Activated CD4-positive, CD25-positive, alpha-beta regulatory T cell treated with anti-CD3 and anti-CD28 coated beads, Interleukin-2, amount 50 U/mL, for 72 hours (primary cell): ENCODE data around the gene CHRNE.

Experiments used
- DNase-seq: peaks from one replicate; pipeline ENCODE4 v3.0.0; 2021

CHRNE gene

GRCh38 chr17:4901648-4902344 is 1.1 kb downstream of the CHRNE start:
- no peak for DNase-seq

DNA sequence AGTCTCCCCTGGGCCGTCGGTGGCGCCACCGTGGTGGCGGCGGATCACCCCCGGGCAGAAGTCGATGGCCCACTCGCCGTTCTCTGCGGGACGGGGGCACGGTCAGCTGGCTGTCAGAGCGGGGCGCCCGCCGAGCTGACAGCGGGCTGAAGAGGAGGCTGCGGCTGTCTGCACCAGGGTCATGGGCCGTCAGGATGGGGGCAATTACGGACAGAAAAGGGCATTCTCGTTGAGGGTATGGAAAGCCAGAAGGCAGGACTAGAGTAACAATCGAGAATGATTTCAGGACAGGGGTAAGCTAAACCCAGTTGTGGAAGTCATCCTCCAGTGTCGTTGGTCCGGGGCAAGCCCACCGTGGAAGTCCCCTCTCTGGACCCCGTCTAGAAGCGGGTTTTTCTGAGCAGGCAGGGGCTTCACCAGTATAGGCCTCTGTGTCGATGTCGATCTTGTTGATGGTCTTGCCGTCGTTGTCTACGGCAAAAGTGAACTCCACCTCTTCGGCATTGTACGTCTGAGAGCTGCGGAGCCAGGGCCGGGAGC is 1.7 kb downstream of the CHRNE start:
- DNase-seq, result no peak

- DNase-seq, result peak; percentile 43
Measured at GRCh38 chr17:4900231-4901107, 2.4 kb downstream of the CHRNE start.

DNA sequence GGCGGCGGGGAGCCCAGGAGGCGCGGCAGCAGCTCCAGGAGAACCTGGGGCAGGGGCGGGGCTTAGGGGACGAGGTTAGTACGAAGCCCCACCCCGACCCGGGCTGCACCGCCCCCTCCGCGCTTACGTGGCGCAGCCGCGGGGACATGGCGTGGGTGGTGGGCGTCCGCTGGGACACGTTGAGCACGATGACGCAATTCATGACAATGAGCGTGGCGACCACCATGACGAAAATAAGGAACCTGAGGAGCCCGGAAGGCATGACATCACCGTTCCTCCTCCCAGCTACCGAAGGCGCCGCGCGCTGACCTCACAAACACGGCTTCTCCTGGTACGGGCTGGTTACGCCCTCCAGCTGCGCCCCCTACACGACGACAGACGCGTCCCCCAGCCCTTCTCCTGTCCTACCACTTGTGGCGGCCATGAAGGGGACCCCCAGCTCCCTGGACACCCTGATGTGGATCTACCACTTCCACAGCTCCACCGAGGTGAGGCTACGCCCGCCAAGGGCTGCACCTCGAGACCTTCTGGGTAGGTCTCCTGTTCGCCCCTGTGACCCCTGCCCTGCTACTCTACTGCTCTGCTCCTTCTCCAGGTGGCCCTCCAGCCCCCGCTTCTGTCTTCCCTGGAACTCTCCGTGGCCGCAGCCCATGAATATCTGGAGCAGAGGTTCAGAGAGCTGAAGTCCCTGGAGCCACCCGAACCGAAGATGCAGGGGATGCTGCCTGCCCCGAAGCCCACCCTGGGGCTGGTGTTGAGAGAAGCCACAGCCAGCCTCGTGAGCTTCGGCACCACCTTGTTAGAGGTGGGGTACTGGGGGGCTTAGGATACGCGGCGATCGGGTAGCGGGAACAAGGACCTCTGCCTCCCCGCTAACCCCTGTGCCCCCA is 3.3 kb downstream of the CHRNE start, which contains the start of gene C17orf107:
Gene C17orf107, plus strand, starts transcription at position 196 of the 890 bp plus-strand sequence. Its CDS starts 227 bp downstream, at position 423.
- DNase-seq, result peak; percentile 90

- DNase-seq, result no peak
Measured at GRCh38 chr17:4898927-4899326, 4.0 kb downstream of the CHRNE start.

- DNase-seq, result no peak
Measured at GRCh38 chr17:4898351-4898750, 4.5 kb downstream of the CHRNE start.

GRCh38 chr17:4897785-4898184 is 5.1 kb downstream of the CHRNE start:
- no peak for DNase-seq

DNA sequence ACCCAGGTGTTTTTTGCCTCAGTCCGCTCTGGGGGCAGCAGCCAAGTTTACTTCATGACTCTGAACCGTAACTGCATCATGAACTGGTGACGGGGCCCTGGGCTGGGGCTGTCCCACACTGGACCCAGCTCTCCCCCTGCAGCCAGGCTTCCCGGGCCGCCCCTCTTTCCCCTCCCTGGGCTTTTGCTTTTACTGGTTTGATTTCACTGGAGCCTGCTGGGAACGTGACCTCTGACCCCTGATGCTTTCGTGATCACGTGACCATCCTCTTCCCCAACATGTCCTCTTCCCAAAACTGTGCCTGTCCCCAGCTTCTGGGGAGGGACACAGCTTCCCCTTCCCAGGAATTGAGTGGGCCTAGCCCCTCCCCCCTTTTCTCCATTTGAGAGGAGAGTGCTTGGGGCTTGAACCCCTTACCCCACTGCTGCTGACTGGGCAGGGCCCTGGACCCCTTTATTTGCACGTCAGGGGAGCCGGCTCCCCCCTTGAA is 5.7 kb downstream of the CHRNE start:
- no peak for DNase-seq

DNA sequence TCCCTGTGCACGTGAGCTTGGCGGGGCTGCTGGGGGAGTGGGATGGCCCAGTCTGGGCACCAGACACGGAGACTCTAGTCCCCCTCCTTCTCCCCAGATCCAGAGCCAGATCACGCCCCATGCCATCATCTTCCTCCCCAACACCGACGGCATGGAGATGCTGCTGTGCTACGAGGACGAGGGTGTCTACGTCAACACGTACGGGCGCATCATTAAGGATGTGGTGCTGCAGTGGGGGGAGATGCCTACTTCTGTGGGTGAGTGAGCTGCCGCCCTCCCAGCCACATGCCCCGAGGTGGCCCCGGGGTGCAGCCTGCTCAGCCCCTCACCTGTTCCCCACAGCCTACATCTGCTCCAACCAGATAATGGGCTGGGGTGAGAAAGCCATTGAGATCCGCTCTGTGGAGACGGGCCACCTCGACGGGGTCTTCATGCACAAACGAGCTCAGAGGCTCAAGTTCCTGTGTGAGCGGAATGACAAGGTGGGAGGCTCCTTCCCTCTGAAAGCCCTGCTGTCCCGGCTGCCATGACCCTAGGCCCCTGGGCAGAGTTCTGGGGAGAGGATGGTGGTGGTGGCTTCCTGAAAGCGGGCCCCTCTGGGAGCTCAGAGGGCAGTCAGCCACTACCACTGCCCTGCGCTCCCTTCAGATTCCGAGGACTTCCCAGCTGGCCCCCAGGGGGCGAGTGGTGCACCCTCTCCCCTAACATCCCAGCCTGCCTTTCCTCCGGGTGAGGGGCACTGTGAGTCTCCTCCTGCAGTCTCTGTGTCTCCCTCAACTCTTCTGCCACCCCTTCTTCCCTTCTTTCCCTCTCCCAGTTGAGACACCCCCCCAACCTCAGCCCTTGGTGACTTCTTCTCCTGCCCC is 6.3 kb downstream of the CHRNE start:
- DNase-seq, result no peak

DNA sequence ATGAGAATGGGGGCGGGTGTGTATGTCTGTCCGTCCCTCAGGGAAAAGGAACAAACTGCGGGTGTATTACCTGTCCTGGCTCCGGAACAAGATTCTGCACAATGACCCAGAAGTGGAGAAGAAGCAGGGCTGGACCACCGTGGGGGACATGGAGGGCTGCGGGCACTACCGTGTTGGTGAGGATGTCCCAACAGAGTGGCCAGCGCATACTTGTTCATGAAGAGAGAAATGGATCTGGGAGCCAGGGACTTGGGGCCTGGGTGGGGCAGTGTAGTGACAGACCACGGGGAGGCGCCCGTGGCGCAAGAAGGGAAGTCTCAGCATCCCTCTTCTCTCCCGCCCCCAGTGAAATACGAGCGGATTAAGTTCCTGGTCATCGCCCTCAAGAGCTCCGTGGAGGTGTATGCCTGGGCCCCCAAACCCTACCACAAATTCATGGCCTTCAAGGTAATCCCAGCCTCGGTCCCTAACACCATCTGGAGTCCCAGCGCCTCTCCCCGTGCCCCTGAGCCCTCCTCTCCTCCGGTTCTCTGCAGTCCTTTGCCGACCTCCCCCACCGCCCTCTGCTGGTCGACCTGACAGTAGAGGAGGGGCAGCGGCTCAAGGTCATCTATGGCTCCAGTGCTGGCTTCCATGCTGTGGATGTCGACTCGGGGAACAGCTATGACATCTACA is 7.1 kb downstream of the CHRNE start:
- no peak for DNase-seq

GRCh38 chr17:4895121-4895520 is 7.8 kb downstream of the CHRNE start:
- DNase-seq, result no peak

GRCh38 chr17:4893721-4894560 is 9.0 kb downstream of the CHRNE start:
- DNase-seq, result no peak

- DNase-seq, result no peak
Measured at GRCh38 chr17:4893272-4893671, 9.6 kb downstream of the CHRNE start.

DNA sequence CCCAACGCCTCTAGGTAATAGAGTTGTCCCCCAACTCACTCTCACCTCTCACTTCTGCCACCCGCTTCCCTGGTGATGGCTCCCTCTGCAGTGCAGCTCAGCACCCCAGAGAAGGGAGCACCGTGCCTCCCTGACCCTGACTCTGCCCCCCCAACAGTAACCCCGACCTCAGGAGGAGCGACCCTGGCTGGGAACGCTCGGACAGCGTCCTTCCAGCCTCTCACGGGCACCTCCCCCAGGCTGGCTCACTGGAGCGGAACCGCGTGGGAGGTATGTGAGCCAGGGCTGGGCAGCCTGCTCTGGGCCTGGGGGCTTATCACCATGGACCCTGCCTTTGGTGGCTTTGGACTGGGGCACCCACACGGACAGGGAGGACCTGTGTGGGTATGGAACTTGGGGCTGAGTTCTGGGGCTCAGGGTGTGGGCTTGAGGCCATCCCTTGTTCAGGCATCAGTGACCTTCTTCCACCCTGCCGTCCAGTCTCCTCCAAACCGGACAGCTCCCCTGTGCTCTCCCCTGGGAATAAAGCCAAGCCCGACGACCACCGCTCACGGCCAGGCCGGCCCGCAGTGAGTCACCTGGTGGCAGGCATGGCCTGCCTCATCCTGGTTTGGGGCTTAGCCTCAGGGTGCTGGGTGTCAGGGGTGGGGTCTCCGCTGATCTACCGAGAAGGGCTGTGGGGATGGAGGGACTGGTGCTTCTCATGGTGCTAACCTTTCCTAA is 10.2 kb downstream of the CHRNE start:
- DNase-seq, result no peak

GRCh38 chr17:4891411-4892410 is 11.2 kb downstream of the CHRNE start:
- DNase-seq, result no peak

GRCh38 chr17:4887581-4887980 is 15.3 kb downstream of the CHRNE start:
- DNase-seq, result no peak

GRCh38 chr17:4886830-4887229 is 16.1 kb downstream of the CHRNE start:
- no peak for DNase-seq

GRCh38 chr17:4884489-4884888 is 18.4 kb downstream of the CHRNE start:
- DNase-seq, result no peak
